ENCODE data around the gene DOCK1.

DOCK1 gene

DNA sequence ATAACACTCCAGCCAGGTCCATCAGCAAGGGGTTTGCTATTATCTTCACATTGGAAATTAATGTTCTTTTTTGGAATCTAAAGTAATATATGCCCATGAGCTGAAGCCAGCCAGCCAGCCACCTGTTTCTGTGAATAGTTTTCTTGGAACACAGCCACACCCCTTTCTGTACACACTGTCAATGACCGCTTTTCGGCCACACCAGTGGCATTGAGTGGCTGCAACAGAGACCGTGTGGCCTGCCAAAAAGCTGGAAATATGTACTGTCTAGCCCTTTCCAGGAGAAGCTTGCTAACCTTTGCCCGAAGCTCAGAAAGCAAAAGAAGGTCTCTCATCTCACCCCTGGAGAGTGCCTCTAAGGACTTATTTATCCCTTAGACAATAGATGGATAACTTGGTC lies 545.4 kb downstream of the DOCK1 start:
- DNase-seq, result no peak

DNA sequence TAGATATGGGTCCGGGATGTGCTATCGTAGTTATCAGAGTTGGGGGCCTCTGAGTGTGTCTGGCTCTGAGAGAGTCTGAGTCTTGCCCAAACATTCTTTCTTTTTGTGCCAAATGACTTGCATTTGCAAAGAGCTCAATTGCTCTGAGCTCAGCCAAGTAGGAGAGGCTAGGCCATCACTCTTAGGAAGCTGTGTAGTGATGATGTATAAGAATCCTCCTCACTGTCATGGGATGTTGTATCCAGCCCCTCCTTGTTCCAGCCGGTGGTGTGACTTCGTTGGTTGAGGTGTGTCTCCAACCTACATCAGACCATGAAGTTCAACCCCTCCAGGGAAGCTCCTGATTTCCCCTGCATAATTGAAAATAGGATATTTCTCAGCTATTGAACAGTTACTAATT lies 546.4 kb downstream of the DOCK1 start:
- no peak for DNase-seq

DNA sequence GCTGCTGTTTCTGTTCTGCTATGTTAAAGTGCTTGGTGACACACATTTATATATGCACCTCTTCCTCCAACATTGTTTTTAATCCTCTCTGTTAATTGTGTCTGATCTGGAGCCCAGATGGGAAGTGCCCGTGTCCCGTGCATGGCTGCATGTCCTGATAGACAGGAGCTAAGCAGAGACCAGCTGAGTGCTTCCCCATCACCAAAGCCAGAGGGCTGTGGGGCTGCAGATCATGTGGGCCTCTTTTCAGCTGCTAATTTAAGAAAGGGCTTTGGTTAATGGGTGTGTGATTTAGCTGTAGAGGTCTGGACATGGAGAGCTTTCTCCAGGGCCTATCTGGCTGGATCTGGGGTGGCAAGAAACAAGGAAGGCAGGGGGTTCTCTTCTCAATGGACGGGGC lies 547.3 kb downstream of the DOCK1 start:
- no peak for DNase-seq

DNA sequence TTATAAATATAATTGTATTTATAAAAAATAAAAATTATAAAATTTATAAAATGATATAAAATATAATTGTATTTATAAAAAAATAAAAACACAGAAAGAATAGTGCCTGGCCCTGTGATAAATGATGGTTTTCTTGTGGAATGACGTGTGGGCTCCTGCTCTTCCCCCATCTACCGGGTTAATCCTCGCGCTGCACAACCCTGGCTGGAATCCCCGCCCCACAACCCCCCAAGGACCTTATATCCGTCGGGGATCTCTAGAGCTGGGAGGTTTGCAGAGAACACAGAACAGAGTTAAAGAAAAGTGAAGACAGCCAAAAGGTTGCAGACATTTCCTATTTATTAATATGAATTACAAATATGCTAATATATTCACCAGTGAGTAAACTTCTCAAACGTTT lies 548.5 kb downstream of the DOCK1 start:
- no peak for DNase-seq

DNA sequence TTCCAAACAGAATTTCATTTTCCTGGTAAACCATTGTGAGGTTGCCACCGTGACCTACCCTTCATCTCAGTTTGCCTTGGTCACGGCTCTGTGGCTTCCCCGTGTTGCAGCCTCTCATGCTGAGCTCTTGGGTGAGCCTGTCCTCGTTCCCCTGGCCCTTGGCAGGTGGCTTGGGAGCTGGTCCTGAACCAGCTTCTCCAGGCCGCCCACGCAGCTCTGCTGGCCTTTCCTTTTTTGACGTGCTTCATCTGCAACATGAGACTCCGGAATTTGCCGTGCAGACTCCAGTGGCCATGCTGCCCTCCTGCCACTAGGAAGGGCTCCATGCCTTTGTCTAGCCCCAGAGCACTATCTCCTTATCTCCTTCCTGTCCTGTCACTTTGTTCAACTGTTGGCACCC lies 550.9 kb downstream of the DOCK1 start:
- DNase-seq, result no peak

DNA sequence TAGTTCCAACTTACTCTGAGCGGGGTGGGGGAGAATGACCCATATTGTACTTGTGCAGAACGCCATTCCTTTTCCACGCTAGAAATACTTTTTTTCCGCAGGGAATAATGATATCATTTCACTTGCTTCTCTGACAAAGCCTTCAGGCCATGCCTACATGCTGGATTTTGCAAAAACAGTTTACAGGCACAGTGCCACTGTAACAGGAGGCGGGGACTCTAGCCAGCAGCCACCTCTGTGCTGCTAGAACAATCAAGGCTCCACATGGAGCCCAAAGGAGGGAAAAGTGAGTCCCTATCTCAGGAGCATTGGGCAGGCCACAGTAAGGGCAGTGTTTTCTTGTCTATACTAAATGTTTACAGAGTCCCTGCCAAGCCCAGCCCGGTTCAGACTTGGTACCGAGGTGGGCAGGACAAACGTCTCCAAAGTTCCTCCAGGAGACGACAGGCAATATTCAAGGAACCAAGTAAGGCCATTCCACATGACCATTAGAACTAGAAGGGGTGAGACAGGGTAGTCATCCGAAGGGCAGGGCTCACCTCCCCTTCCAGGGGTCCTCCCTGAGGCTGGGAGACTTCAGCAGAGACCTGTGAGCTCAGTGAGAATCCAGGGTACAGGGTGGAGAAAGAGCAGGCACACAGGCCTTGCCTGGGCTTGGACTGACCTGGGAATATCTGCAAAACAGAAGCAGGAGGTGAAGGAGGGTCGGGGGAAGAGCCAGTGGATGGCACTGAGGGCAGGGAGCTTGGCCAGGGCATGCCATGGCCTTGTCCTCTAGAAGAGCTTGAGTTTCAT lies 553.0 kb downstream of the DOCK1 start:
- DNase-seq, result no peak

DNA sequence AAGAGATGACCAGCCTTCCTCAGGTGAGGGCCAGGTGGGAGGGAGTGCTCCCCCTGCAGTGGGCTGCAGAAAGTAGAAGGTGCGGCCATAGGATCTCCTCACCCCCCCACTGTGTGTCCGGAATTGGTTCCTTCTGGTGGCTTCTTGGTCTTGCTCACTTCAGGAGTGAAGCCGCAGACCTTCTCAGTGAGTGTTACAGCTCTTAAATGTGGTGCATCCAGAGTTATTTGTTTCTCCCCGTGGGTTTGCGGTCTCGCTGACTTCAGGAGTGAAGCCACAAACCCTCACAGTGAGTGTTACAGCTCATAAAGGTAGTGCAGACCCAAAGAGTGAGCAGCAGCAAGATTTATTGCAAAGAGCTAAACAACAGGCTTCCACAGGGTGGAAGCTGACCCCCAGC lies 553.6 kb downstream of the DOCK1 start:
- no peak for DNase-seq

DNA sequence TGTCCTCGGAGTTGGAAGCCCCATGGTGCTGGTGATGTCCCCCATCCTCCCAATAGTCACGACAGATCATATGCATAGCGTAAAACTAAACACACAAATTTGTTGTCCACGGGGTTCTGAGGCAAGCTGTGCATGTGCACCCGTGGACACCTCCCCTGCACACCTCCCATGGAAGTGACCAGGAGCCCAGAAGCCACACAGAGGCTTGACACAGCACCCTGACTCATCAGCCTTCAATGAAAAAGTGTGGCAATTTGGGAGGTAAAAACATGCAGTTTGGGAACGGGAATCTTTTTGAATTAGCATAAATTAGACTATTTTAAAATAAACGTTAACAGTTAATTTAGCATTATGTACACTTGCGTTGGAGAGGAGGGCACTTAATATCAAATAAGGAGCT lies 554.7 kb downstream of the DOCK1 start:
- no peak for DNase-seq

DNA sequence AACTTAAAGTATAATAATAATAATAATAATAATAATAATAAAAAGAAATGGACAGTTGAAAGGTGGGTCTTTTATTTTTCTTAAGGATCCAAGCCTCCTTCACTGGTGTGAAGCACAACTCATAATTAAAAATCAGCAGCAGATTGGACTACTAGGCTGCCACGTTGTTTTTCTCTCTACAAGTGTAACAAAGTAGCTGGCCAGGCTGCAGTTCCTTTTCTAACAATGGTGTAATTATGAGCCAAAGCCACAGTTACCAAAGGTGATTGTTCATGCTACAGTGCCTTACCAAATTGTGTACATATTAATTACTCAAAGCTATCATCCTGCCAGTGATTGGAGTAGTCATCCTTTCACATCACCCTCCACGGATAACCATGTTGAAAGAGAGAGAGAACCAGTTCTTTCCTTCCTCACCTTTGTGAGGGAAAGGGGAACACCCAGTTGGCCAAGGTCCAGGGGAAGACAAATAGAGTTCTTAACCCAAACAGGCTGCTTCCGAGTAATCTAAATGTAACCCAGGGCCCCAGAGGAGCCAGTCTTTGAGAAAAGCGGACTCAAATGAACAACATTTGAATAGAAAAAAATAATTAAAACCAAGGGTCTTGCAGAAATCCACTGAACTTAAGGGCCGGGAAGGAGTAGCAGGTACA lies 557.5 kb downstream of the DOCK1 start:
- no peak for DNase-seq

DNA sequence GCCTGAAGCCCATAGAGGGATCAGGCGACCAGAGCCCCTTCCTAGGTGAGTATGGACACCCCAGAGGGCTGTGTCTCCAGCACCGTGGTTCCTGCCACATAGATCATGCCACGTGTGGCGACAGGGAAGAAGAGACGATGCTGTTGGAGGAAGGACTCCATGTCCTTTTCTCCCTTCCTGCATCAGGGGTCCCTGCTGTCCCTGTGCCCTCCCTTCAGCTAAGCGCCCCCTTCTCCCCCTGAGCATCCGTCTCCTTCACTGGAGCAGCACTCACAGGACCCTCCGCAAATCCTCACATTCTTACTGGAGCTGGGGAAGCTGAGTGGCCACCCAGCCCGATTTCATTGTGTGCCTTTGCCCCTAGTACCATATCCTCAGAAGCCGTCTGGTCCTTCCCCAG lies 558.3 kb downstream of the DOCK1 start:
- DNase-seq, result no peak

DNA sequence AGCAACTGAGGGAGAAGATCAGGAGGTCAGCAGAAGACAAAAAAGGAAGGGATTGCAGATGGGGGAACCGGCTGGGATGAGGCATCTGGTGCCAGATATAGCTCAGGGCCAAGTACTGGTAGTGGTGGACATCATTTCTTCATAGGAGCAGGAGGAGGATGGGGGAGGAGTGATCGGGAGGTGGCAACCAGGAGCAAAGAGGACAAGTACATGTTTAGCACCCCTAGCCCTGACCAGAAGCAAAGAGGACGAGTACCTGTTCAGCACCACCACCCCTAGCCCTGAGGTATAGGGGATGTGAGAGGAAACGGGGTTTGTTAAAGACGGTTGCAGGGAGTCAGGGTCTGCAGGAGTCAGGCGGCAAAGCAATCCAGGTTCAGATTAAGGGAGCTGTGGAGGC lies 559.3 kb downstream of the DOCK1 start:
- no peak for DNase-seq

DNA sequence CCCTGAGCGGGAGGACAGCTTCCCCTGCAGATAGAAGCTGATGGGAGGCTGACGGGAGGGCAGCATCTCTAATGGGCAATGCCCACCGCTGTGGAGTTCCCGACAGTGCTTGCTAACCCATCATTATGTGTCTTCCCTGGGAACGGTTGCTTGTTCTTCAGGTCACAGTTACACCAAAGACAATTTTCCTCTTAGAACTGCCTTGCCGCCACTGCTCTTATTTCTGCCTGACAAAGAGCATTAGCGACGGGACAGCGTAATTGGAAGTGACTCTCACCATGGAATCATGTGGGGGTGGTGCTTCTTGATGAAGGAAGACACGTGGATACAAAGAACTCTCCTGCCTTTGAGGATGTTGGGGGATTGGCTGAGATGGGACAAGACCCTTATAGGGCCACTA lies 562.6 kb downstream of the DOCK1 start:
- no peak for DNase-seq

DNA sequence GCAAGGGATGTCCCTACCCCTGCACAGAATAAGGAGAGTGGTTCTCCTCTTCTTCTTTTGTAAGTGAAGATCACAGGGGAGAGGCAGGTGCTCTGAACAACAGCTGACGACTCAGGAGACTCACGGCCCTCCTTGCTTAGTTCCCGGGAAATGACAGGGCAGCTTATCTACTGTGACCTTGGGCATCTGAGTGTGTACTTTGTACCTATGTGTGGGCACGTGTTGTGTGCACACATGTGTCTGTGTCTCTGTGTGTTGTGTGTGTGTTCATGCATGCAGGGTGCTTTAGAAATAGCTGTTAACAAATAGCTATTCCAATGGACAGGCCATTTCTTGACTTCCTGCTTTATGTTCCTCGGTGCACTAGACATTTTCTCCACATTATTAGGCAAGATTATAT lies 563.4 kb downstream of the DOCK1 start:
- no peak for DNase-seq

DNA sequence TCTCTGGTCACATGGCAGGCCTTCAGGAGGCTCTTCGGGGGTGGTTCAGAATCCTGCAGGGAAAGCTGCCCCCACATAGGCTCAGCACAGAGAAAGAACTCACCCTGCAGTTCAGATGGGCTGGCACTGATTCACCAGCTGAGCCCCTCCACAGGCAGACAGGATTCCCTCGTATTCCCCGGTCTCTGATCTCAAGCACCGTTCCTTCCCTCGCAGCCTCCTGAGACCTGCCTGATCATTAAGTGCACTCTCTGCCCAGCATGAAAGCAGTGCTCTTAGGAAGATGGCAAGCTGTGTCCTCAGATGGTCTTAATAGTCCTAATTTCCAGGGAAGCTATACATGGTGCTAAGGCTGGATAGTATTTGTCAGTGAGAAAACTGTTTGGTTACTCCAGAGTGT lies 565.7 kb downstream of the DOCK1 start:
- no peak for DNase-seq

DNA sequence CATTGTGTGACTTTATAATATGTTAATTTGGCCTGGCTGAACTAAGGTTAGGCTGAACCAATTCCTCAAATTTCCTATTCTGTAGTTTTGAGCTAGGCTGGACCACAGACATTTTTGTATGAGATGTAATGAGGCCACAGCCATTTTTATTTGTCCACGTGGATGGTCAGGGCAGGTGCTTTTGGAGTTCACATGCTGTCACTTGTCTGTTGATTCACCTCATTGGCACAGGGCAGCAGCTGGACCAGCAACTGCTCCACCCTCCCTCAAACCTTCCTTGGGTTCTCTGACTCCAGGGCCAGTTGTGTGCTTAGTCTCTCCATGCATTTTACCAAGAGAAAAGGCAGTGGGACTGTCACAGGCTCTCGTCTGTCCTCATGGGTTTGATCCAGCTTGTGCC lies 567.7 kb downstream of the DOCK1 start:
- no peak for DNase-seq

DNA sequence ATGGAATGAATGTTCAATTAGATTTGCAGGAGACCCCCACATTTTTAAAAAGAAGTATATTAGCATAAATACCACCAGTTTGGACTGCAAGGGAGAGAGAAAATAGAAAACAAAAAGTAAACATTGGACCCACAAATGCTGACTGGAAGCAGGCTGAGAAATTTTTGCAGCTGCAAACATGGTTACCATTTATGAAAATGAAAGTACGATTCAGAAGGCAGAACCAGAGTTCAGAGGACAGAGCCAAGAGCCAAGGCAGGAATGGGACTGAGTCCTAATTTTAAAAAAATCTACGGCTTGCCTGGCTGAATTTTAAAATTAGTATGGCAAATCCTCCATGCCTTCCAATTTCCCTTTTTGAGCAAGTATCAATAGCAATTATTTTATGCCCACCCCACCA lies 569.3 kb downstream of the DOCK1 start:
- no peak for DNase-seq

DNA sequence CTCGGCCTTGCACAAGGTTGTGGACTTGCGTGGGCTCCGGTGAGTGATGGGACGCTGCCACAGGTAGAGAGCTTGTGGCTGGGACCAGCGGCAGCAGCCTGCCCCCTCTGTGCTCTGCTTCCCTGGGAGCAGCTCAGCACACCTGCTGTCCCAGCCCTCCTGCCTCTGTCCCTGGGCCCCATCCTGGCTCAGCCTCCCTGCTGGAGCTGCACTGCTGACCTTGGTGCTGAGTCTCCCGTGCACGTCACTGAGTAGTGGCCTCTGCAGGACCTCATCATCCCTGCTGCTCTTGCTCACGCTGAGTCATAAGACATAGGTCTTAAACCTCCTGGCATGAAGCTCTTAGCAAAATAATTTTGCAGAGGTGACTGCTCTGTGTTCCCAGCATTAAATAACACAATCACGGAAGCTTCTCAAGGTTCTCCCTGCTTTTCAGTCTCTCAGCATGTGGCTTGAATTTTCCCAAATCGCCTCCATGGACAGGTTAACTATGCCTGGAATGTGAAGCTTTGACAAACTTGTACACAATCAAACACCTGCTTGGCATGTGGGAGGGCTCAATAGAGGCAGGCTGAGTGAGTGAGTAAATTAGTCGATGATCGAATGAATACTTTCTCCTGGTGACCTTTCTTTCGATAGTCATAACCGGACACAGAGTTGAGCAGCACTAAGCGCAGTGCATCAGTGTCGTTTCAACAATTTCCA lies 580.1 kb downstream of the DOCK1 start:
- DNase-seq, result no peak

DNA sequence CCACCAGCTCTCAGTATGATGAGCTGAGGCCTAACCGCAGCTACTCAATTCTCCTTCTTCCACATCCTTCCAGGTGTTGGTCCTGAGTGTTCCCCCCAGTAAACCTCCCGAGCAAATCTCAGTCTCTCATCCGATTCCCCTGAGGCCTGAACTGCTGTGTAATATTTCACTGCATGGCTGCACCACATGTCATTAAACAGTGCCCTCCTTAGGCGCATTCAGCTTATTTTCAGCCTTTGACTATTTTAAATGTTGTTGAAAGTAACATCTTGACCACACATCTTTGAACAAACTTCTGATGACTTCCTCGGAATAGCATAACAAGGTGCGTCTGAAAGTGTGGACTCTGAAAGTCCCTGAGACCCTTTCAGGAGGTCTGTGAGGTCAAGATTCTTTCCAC lies 581.1 kb downstream of the DOCK1 start:
- no peak for DNase-seq

DNA sequence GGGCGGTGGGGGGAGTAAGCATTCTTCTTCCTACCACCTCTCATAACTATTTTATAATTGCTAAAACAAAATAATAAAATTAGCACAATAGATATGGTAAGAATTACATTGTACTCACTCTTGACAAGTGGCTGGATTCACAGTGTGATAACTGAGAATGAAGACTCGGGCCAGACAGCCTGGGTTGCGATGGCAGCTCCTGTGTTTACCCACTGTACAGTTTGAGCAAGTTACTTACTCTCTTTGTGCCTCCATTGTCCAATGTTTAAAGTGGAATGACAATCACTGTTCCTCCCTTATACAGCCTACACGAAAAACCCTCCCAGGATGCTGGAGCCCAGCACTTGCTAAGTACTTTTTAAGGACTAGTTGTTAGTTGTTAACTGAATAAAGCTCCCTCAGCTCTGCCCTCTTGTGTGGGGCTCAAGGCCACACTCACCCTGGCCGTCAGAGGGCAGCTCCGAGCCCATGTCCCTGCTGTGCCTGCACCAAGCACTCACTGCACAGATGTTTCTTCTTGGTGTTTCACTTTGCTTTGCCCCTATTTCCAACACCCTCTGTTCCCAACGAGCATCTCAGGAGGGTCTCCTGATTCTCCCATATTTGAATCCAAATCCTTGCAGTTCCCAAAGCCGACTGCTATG lies 587.5 kb downstream of the DOCK1 start:
- no peak for DNase-seq

DNA sequence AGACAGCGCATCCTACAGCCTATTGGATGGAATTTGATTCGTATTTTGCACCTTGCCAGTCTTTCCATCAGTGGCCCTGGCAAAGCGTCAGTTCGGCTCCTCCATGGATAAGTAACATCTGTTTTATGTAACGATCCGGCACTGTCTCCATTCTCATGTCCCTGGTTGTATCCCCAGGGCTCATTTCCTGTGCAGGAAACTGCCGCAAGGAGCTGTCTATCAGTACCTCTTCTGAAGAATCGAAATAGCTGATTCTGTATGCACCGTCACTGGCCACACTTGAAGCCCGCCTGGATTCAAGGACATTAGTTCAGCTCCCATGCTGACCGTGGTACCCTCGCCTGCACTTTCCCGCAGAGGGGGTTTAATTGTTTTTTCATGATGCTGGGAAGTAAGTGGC lies 590.8 kb downstream of the DOCK1 start:
- DNase-seq, result no peak

DNA sequence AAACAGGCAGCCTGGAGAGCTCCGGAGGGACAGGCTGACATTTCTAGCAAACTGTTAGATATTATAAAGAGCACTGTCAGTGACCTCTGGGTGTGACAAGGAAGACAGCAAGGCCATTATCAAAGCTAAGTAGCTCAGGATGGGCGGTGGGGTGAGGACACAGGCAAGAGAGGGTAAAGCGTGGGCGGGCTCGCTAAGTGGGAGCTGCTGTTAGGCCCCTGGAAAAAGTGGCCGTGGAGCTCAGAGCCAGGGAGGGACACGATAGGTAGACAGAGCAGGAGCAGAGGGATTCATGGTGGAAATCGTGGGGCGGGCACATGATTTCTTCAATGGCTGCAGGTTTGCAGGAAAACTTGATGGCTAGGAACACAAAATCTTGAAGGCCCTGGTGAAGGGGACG lies 592.5 kb downstream of the DOCK1 start:
- no peak for DNase-seq

DNA sequence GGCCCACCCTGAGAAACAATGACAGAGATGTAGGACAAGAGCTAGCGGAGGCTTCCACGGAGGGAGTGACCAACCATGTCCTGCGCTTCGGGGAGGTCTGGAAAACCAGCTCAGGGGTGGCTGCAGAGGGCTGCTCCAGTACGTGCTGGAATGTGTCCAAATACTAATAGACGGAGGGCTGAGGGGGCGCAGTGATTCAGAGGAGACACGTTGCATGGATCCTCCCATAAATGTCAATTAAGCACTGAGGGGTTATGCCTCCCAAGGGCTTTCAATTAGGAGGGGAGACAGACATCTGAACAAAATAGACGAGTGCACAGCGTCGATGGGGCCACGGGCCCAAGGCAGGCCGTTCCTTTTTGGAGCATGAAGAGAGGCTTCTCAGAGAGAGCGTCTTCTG lies 592.9 kb downstream of the DOCK1 start:
- DNase-seq, result no peak

DNA sequence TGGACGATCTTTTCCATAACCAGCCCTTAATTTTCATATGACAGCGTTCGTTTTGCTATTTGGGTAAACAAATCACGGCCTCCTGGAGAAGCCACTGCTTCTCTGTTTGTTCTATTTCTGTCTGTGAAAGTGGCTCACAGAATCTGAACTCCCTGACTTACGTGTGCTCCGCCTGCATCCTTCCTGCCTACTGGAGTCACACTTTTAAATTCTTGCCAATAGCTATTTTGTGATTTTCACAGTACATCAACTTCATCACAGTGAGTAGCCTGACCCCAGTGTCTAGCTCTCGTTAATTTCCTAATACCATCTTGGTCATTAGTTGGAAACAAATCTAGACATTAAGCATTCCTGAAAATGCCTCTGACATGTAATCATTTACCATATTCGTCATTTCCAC lies 594.9 kb downstream of the DOCK1 start:
- no peak for DNase-seq
